HepG2 (cell line): ENCODE data around the gene ITGB5. TPM values are rescaled to one million over a fixed set of nuclear protein-coding genes. Genes with fewer than 3 reads are reported as not detected.

Experiments used
- ATAC-seq: fragments of 200-7000 bp; cut with Tn5 transposase; 3 replicates; pipeline ENCODE4 v1.9.1; 2020; ENCODE audit warnings: mild to moderate bottlenecking, moderate library complexity
- BruUV-seq: library from RNA; stranded (reverse); fragments of 400-500 nt; replicated peaks from 2 replicates; lab custom pipeline; 2021; lab: Mats Ljungman, UMichigan
- CTCF ChIA-PET: fragments of 300-600 bp; formaldehyde crosslinking; extraction: SDS; loops from one replicate; lab custom pipeline; 2021; ENCODE audit warnings: low total read pairs, inconsistent platforms, low intra/inter-chr PET ratio; lab: Yijun Ruan, JAX
- POLR2A ChIA-PET: fragments of 350-600 bp; sonication (Branson Sonifier 250); formaldehyde crosslinking; loops from one replicate; lab custom pipeline; 2020; ENCODE audit warnings: antibody characterized with exemption, inconsistent platforms; lab: Yijun Ruan, JAX
- DNase-seq: peaks from one replicate; pipeline ENCODE4 v3.0.0-alpha.2; 2015; ENCODE audit warnings: low spot score
- FAIRE-seq: peaks from 3 replicates; lab custom pipeline; 2011; peaks lifted over from hg19 to GRCh38; lab: Jason Lieb, UNC
- H2AFZ ChIP-seq: one replicate; pipeline ENCODE4 v1.6.1; 2011; ENCODE audit warnings: low read length, inconsistent platforms
- H3K27ac ChIP-seq: fragments of 300-600 bp; 3 replicates; pipeline ENCODE4 v1.8.0; 2011; ENCODE audit warnings: mixed run types, mild to moderate bottlenecking, mixed read lengths, low read length, inconsistent platforms; ENCODE audit not compliant: insufficient read depth; ENCODE audit errors: extremely low read length
- H3K27me3 ChIP-seq, 2 experiments: fragments of 200-600 bp in 1 of 2; 2 replicates in 1 of 2; 3 replicates in 1 of 2; pipeline versions ENCODE4 v1.6.0 to v1.8.0; 2011; ENCODE audit warnings: low read length in 2 of 2, mild to moderate bottlenecking in 2 of 2, moderate library complexity in 2 of 2, inconsistent platforms in 1 of 2; ENCODE audit not compliant: insufficient read depth in 2 of 2, control insufficient read depth in 1 of 2
- H3K36me3 ChIP-seq, 2 experiments: fragments of 200-600 bp in 1 of 2; replicated peaks in 1 of 2; 2 replicates in 1 of 2; 3 replicates in 1 of 2; pipeline versions ENCODE4 v1.5.1 to v1.8.0; 2011; ENCODE audit warnings: low read length in 2 of 2, inconsistent platforms in 1 of 2; ENCODE audit not compliant: insufficient read depth in 2 of 2, control insufficient read depth in 1 of 2
- H3K4me1 ChIP-seq: 2 replicates; pipeline ENCODE4 v1.5.1; 2012; ENCODE audit warnings: low read length, inconsistent platforms; ENCODE audit not compliant: insufficient read depth
- H3K4me2 ChIP-seq: 2 replicates; pipeline ENCODE4 v1.6.0; 2011; ENCODE audit warnings: low read depth, low read length, inconsistent platforms
- H3K4me3 ChIP-seq, 3 experiments: fragments of 200-600 bp in 1 of 3; sonication (generic), shearing (Covaris generic) in 1 of 3; replicated peaks in 1 of 3; 2 replicates each; pipeline ENCODE4 v1.5.1; 2011 to 2016; ENCODE audit warnings: low read length in 3 of 3, inconsistent platforms in 2 of 3, low read depth in 2 of 3, mild to moderate bottlenecking in 2 of 3, control low read depth in 1 of 3, mixed read lengths in 1 of 3; ENCODE audit not compliant: insufficient read depth in 1 of 3
- H3K79me2 ChIP-seq: one replicate; pipeline ENCODE4 v1.6.1; 2011; ENCODE audit warnings: low read length, inconsistent platforms; ENCODE audit not compliant: insufficient read depth
- H3K9ac ChIP-seq: 2 replicates; pipeline ENCODE4 v1.6.0; 2011; ENCODE audit warnings: mild to moderate bottlenecking, low read depth, low read length, inconsistent platforms; ENCODE audit not compliant: insufficient read depth
- H3K9me3 ChIP-seq: 2 replicates; pipeline ENCODE4 v1.5.1; 2012; ENCODE audit warnings: mild to moderate bottlenecking, low read length
- H4K20me1 ChIP-seq: 2 replicates; pipeline ENCODE4 v1.6.0; 2011; ENCODE audit warnings: inconsistent platforms, mild to moderate bottlenecking, low read length, moderate library complexity; ENCODE audit not compliant: insufficient read depth
- NFIB ChIP-seq: sonication (generic); formaldehyde crosslinking; IDR thresholded peaks from 2 replicates; pipeline ENCODE4 v1.9.0; 2021; ENCODE audit warnings: missing genetic modification reagents, mild to moderate bottlenecking, borderline replicate concordance
- RERE ChIP-seq: IDR thresholded peaks from 2 replicates; pipeline ENCODE4 v1.6.1; 2016; ENCODE audit warnings: low read depth, missing genetic modification reagents, missing compliant biosample characterization
- YEATS2 ChIP-seq: sonication (generic); formaldehyde crosslinking; IDR thresholded peaks from 2 replicates; pipeline ENCODE4 v1.4.0; 2020; ENCODE audit warnings: missing genetic modification reagents, borderline replicate concordance
- ZNF337 ChIP-seq: sonication (generic); formaldehyde crosslinking; IDR thresholded peaks from 2 replicates; pipeline ENCODE4 v1.5.1; 2020; ENCODE audit warnings: missing genetic modification reagents, low read depth, mild to moderate bottlenecking, borderline replicate concordance
- WGBS: methylation state at CpG from one replicate; pipeline ENCODE4 v1.1.6; 2017; ENCODE audit warnings: low lambda C conversion rate; 5-methylcytosine and 5-hydroxymethylcytosine counted together
- in situ Hi-C: cut with HindIII; loops from 2 replicates; pipeline ENCODE4 v1.10.0; 2017; ENCODE audit warnings: low pct_unique_long_range_greater_than_20kb; ENCODE audit not compliant: extremely low pct_ligation_motif_present
- intact Hi-C: fragments of 100-400 bp; cut with micrococcal nuclease; formaldehyde crosslinking; loops from one replicate; pipeline ENCODE4 v1.10.0; 2022; ENCODE audit not compliant: unreplicated experiment
- polyA plus RNA-seq, 8 experiments: library from polyadenylated mRNA; depleted of rRNA in 3 of 8; stranded (reverse) in 7 of 8; unstranded in 1 of 8; fragments of >200 nt; fragmentation: Illumina TruSeq in 4 of 8; extraction: Trizol in 4 of 8; gene quantifications; 2 replicates each; pipeline versions ENCODE4 v1.2.1 to v1.2.3, GENCODE V29; 2011 to 2016; ENCODE audit warnings: low read depth in 4 of 8, missing spikeins in 1 of 8, mixed read lengths in 1 of 8; ENCODE audit not compliant: insufficient read depth in 1 of 8
- total RNA-seq, 5 experiments: library from RNA; depleted of rRNA; stranded (reverse); fragments of >200 nt; fragmentation: Illumina TruSeq; extraction: Trizol; gene quantifications; 2 replicates each; pipeline ENCODE4 v1.2.3, GENCODE V29; 2016; ENCODE audit warnings: low read depth in 1 of 5

Gene ITGB5
- total and polyA plus RNA-seq, 2 of the 13 experiments (the other 11 are each of a cell fraction or from before 2014, with no cell fraction given), result 74.1 to 343 TPM

GRCh38 chr3:124846189-124846588 lies 41.0 kb downstream of the ITGB5 start (continued):
- TF ChIP-seq RERE (CRISPR knock-in tag), result no peak
- TF ChIP-seq, all 625 proteins: peak for 0

- TF ChIP-seq ZNF337 (CRISPR knock-in tag), result no peak
- TF ChIP-seq NFIB (CRISPR knock-in tag), result no peak
- no peak for TF ChIP-seq YEATS2 (CRISPR knock-in tag)
- in situ Hi-C loops, result no loop called here
- Histone ChIP-seq H4K20me1 (no peaks in the 10 kb centered on the region), H3K27ac (no peak overlapping the region), H3K4me1 (peaks cover 16% of the 10 kb centered on the region), H3K27me3 (no peaks in the 10 kb centered on the region), H3K4me2 (no peak overlapping the region), H3K79me2 (no peaks in the 10 kb centered on the region), H3K9ac (no peak overlapping the region), H3K36me3 (peaks cover 38 to 65% of the 10 kb centered on the region in 2 experiments), H3K9me3 (no peaks in the 10 kb centered on the region), H2AFZ (no peak overlapping the region), H3K4me3 (no peak overlapping the region)
- BruUV-seq, result no TSS peak
- WGBS, result over 99% methylated on average over 5 of the region's 5 CpGs
- ChIA-PET CTCF (no interaction called here), POLR2A (interaction anchor here (1.4 kb wide), 1 partner anchor 10 kb away, joined by 5 read pairs; no protein-coding TSS in a partner anchor)
- intact Hi-C loops, result no loop called here
- no peak for FAIRE-seq
- DNase-seq, result no peak
- no peak for ATAC-seq
Measured at GRCh38 chr3:124845406-124845805, 41.8 kb downstream of the ITGB5 start.
